HUDEP-2 (cell line): ENCODE data around the gene ANO4.

Source experiments
- DNase-seq, 76 experiments: peaks; one replicate each; lab custom pipeline; 2025; ENCODE audit not compliant: unreplicated experiment in 76 of 76; lab: John Stamatoyannopoulos, UW

Gene ANO4

DNA sequence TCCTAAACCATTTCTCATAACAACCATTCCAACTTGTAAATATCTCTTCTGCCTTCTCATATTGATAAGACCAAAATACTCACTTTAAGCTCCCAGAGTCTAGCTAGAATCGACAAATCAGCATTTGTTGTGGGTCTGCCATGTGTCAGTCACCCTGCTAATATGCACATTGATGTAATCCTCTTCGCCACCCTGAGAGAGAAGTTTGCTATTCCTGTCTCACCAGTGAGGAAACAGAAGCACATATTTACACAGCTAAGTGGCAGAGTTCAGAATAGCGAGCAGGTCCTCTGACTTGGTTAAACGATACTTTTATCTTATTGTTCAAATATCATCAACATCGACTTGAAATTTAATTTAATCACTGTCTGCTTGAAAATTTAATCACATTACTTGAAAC lies 142.1 kb downstream of the ANO4 start:
- DNase-seq: no peak

DNA sequence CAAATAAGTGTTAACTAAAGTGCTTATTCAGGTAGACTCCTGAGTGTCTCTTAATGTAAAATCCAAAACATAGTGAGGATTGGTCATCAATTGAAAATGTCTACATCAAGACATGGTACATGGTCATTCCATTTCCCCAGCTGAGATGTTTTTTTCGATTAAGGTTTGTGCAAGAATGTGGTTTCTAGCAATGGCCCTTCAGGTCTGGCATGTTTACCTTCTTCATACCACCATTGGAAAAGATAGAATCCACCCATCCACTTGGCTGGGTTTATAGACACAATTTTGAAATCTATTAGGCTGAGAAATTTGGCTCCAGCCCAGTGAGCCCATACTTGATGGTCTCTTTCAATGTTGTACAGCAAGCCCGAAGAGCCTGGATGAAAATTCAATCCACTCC lies 145.9 kb downstream of the ANO4 start:
- DNase-seq: no peak

DNA sequence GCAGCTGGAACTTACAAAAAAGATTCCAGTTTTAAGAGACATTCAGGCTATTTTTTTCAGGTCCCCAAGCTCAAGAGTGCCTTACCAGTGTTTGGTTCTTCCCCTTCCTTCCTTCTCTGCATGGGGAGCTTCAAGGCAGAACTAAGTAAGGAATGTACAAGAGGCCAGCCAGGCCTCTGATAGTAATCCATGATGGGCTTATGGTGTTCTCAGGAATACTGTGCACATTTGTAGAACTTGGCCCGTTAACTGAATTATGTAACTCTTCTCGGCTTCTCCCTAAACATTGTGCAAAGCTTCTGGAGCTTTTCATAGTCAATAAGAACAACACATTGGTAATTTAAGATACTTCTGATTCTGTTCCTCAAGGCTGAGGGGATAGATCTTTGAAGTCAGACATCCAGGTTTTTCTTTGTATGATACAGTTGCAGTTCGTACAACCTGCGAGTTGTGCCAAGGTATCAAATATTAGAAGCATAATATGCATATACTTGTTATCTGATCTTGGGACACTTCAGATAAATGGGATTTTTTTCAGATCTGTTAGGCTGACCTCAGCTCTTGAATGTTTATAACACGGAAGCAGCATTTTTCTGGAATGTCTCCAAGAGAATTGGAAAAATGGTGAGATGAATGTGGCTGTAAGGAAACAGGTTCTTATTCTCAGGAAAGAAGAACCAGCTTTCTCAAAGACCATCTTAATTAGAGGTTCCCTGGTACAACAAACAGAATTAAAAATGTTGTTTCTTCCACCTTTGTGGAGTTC lies 148.6 kb downstream of the ANO4 start:
- no peak for DNase-seq

DNA sequence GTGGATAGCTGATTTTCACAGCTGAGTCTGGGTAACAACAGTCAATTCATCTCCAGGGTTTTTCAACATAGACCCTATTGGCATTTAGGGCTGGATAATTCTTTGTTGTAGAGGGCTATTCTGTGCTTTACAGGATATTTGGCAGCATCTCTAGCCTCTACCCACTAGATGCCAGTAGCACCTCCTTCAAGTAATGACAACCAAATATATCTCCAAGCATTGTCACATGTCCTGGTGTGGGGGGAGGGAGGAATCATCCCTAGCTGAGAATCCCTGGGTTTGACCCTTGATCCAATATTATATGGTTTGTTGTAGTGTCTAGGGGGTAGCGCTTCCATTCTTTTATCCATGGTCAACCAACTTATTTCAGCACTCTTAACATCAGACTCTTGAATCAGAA lies 157.2 kb downstream of the ANO4 start:
- DNase-seq: no peak

DNA sequence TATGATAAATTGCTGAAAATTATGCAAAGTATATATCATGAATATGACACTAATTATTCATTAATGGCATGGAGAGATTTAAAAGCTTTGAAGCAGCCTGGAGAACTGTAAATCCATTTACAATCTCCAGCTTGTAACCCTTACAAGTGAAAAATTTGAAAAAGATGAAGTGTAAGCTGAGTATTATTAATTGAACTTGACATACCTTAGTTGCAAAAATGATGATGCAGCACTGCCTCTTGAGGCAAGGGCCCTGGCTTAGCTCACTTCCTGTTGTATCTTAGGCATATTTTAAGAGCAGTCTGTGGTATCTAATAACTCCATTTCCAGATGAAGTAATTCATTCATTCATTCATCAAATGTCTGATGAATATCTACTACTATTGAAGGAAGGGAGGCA lies 158.6 kb downstream of the ANO4 start:
- DNase-seq: no peak

DNA sequence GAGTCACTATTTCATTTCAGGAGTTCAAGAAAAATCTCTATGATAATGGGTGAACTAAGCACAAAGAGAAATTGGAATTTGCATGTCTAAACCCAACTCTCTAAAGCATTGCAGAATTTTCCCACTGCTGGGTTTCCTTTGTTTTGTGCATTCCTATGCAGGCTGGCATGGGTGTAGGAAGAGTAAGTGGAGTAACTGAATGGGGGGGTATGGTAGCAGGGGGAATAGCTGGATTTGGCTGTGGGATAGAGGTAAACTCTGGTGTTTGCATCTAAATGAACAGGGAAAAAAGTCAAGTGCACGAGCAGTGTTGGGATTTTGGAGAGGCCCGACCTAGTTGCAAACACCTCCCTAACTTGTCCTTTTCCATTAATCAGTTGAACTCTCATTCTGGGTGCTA lies 159.1 kb downstream of the ANO4 start:
- DNase-seq: no peak

DNA sequence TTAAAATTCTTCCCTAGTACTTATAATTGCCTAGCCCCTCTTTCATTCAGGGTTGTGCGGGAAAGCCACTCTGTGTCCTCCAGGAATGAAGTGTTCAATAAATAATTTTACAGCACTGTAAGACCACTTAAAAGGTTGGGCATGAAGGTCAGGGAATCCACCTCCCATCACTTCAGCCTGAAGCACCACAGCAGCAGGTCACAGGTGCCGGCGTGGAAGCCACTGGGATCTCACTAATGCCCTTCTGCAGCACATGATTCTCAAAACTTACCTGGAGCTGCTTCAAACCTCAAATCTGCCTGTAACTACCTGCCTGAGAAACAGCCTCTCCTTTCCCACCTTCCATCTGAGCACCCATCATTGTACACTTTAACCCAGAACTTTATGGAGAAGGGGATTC lies 159.5 kb downstream of the ANO4 start:
- peak in 1 of 76 experiments; percentile 1 for DNase-seq

DNA sequence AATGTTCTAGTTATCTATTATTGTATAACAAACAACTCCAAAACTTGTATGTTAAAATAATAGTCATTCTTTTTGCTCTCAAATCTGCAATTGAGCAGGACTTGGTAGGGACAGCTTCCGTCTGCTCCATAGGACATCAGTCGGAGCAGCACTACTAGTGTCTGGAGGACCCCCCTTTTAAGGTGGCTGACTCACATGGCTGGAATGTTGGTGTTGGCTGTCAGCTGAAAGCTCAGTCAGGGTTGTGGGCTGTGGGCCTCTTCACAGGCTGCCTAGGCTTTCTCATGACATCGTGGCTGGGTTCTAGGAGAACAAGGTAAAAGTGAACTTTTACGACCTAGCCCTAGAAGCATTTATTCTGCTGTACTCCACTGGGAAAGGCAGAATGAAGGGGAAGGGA lies 160.6 kb downstream of the ANO4 start:
- no peak for DNase-seq

DNA sequence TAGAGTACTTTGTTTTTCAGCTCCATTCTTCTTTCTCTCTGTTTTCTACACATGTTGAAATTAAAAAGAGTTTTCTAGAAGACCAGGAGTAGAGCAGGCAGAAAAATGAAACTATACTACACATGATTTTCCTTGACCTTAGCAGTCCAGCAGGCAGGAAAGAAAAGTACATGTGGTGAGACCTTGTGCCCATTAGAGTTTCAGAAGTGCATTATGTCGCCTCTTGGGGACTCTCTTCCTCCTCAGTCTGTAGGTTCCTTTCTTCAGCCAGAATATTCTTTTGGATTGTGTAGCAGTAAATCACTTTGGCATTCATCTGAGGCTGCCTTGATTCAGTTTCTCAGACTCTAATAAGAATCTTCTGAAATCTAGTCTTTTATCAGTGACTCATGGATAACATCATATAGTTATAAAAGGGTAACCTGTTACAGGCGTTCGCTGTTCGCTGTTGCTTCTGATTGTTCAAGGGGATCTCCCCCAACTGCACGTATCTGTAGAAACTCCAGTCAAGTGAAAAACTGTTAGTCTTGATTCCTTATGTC lies 161.8 kb downstream of the ANO4 start:
- no peak for DNase-seq

DNA sequence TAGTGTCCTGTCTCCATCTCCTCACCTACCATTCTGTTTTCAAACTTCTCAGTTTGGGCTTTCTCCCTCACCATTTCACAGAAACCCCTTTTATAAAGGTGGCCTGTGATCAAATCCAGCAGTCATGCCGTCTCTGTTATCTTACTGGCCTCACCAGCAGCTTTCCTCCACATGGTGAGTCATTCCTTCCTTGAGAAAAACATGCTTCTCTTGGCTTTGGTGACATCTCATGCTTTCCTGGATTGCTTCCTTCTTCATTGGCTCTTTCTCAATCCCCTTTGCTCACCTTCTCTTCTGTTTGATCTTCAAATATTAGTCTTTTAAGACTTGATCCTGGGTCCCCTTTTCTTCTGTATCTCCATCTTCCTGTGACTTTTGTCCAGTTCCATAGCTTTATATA lies 164.9 kb downstream of the ANO4 start:
- DNase-seq: peak in 3 of 76 experiments; percentile 7 to 17 (median 16)

DNA sequence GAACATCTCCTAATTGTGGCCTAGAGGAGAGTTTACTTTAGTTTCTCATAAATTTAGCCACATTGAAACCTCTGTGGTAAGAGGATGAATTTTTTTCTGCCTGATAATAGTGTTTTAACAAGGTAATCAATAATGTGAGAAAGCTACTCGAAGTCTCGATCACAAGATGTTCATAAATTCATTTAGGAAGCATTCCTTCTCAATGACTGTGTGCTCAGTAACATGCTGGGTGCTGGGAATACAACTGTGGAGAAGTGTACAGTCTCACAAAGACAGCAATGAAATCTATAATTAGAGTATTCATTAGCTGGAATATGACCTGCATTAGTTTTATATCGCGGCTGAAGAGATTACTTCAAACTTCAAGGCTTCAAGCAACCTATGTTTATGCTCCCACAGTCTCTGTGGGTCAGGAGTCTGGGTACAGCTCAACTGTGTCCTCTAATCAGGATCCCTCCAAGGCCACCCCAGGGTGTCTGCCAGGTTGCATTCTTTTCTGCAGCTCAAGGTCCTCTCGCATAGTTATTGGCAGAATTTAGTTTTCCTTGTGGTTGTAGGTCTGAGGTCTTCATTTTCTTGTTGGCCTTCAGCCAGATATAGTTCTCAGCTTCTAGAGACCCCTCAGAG lies 167.6 kb downstream of the ANO4 start:
- DNase-seq: no peak

DNA sequence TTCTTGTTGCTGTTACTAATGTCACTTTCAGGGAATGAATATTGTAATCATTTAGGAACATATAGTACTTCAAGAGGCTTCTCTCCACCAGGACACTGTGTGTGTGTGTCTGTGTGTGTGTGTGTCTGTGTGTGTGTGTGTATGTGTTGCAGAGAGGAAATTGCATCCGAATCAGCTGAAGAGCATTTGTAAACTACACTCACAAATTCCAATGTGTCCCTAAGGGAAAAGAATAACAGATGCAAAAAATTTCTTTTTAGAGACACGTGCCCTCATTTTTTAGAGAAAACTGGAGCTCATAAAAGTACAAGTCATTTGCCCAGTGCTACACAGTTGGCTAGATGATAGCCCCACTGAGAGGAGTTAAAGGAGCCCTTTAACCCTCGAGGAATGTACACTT lies 168.8 kb downstream of the ANO4 start:
- DNase-seq: no peak

DNA sequence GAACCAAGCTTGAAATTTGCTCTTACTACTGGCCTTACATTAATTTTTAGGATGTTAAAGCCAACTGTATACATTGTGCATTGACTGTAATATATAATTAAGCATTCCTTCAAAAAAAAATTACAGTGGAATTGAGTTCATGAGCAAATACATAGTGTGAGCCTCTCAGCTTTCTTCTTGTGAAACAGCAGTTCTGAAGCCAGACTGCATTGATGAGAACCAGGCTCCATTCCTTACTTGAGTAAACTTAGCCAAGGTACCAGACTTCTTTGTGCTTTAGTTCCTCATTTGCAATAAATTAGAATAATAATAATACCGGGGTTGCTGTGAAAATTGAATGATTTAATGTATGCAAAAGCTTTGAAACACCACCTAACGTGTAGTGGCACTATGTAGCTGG lies 169.5 kb downstream of the ANO4 start:
- DNase-seq: no peak

DNA sequence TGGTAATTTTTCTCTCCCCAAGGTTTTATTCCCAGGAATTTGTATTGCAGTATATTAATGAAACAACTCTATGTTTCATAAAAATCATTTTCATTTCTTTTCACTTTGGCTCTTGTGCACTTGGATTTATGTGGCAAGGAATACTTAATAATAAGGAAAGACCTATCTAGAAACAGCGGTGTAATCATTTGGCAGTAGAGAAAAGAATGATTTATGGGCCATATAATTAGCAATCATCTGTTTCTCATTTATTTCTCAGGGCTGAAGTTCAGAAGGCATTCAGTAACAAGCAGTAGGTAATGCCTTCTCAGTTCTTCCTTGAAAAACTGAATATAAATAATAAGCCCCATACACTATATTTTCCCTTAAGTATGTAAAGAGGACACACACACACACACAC lies 172.6 kb downstream of the ANO4 start:
- no peak for DNase-seq

DNA sequence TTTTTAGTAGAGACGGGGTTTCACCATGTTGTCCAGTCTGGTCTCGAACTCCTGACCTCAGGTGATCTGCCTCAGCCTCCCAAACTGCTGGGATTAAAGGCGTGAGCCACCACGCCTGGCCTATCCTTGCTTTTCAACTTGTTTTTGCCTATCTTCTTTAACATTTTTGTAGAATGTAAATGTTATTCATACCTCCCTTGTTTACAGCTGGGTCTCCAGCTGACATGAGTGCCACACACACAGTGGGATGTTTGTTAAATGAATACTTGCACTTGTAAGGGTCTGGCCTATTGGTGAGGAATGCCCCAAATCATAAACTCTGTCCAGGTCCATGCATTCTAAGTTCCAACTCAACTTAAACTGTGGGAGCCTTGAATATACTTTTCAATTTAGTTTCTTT lies 176.3 kb downstream of the ANO4 start:
- no peak for DNase-seq

DNA sequence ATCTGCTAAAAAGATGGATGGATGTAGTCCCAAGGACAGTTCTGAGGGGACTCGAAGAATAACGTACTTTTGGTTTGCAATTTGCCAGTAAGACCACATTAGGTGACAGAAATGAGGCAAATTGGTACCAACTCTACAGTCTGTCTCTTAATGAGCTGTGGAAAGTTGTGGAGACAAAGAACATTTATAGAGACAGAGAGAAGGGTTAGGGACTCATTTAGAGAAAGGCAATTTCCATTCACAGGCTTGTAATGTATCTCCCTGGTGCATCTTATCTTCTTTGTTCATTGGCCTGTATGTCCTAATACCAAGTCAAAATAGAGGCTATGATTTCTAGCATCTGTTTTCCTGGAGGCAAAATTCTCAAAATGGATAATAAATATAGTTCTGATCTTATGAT lies 177.5 kb downstream of the ANO4 start:
- no peak for DNase-seq

DNA sequence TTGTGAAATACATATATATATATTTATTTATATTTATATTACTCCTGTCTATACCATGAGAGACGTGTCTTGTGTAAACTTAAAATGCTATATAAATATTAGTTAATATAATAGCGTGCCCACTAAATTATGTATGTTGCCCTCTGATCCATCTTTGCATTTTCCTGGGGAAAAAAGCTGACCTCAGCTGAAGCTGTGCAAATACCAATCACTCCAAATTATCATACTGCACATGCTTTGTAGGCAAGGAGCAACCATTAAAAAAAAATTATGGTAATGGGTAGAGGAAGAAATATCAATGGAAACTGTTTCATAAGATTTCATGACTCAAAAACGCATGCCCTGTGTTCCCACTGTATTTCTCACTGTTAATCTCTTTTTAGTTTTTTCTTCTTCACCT lies 179.8 kb downstream of the ANO4 start:
- DNase-seq: no peak

DNA sequence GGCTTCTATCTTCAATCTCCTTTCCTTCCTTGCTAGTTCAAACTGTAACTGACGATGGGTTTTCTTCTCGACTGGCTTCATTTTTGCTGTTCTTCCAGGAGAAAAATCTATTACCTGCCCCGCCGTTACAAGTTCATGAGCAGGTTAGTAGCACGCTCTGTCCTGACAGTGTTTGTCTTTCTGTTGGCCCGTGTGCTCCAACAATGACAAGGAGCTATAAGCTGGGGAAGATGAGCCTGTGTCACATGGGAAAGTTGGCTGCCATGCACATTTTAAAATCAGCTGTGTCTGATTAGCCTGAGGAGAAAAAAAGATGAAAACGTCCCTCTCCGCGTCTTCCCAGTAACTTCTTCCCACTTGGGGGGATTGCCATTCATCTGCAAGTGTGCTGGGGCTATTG lies 180.2 kb downstream of the ANO4 start:
- DNase-seq: no peak

DNA sequence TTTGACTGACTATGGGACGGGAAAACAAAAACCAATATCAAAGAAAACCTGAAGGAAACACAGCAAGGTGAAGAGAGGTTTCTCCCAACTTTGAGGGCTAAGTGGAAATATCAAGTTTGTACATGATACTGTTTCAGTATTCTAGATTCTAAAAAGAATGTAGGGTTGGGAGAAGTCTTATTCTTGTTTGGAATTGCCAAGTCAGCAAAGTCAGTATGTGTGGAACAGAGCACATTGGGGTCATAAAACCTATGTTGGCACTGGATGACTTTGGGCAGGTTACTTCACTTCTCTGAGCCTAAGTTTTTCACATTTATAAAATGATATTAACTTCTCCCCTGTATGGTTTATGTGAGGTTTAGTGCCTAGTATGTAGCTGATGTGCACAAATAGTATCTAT lies 182.2 kb downstream of the ANO4 start:
- no peak for DNase-seq

DNA sequence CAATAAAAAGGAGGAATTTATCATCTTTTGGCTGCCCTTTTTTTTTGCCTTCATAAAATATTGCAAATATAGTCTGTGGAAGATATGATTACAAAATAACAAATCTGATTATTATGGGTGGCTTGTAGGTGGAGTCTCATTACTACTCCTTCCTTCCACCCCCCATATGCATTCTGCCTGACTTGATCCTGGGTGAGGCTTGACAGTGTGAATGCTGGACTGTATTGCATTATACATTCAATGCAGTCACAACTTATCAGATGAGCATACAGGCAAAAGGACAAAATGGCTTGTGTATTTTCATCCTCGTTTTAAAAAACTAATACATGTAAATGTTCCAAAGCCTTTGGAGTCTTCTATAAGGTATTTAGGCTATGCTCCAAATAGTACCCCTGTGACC lies 186.3 kb downstream of the ANO4 start:
- no peak for DNase-seq

DNA sequence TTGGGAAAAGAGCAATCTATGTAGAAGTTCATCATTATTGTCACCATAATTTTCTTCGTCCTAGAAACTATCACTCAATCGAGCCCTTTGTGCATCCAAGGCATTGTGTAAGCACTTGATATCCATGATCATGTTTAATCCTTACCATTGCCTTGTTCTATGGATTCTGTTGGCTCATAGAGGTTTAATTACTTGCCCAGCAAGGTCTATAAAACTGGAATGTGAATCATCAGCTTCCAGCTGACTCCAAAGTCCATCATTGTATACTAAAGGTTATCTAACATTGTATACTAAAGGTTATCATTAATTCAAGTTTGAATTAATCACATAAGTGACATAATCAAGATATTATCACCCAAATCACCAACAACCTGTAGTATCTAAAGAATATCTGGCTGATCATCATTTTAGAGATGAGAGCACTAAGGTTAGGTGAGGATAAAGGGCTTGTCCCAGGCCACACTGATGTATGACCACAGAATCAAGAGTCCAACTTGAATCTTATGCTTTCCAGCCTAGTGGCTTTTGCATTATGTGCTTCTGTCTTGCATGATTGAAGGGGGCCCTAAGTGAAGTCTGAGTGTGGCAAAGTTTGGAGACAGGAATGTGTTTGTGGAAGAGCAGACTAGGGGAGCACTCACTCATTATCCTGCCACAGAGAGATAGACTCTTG lies 188.1 kb downstream of the ANO4 start:
- no peak for DNase-seq

DNA sequence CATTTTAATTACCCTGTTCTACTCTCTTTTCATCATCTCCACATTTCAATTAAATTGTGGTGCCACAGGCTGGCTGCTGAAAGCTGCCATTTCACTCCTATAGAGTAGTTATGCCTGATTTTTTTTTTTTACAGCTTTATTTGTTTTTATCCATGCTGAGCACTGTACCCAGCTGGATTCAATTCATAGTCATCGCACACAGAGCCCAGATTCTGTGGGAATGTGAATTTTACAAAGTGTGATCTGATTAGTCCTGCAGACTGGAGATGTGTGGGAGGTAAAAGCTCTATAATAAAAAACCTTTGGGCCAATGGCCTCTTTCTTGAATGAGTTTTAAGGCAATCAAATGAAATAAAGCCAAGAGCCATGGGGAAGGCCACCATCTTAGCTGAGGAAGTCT lies 190.2 kb downstream of the ANO4 start:
- DNase-seq: no peak
